ENCODE data around the gene RAB30. TPM values are rescaled to one million over a fixed set of nuclear protein-coding genes. Genes with fewer than 3 reads are reported as not detected.

Gene RAB30
- total and polyA plus RNA-seq, 3 donors from 2014 or later: 11.4 to 13.1 (median 12.3) TPM

- no peak for DNase-seq
- TF ChIP-seq CTCF (IDR thresholded peaks at IDR 0.05) (no peak), POLR2A (IDR thresholded peaks at IDR 0.05) (no peak)
- 88 to 96% methylated on average over 3 of the region's 3 CpGs for WGBS, 2 donors
These were observed 31.1 kb upstream of the RAB30 start for GRCh38 chr11:83102834-83103233.

GRCh38 chr11:83097429-83098075 is 25.9 kb upstream of the RAB30 start:
- 47 to 48% methylated on average over 3 of the region's 3 CpGs for WGBS, 2 donors

More at GRCh38 chr11:83102834-83103233, 31.1 kb upstream of the RAB30 start:
- Histone ChIP-seq H3K4me3 (no peak overlapping the region), H3K27ac (no peak overlapping the region), H3K4me1 (no peaks in the 10 kb centered on the region), H3K27me3 (no peaks in the 10 kb centered on the region), H3K36me3 (ENCODE audit: low read depth, missing control alignments) (no peaks in the 10 kb centered on the region), H3K9me3 (no peaks in the 10 kb centered on the region)
- intact Hi-C loops (cut with DNase I; ENCODE audit: low total_unique reads): no loop called here

GRCh38 chr11:83093634-83094033 is 21.9 kb upstream of the RAB30 start:
- H3K4me3 ChIP-seq: no peak overlapping the region
- TF ChIP-seq CTCF (IDR thresholded peaks at IDR 0.05) (no peak), POLR2A (IDR thresholded peaks at IDR 0.05) (no peak)
- no peak for DNase-seq
- intact Hi-C loops (cut with DNase I; ENCODE audit: low total_unique reads): no loop called here
- 77 to 84% methylated on average over 2 of the region's 2 CpGs for WGBS, 2 donors
- H3K27me3 ChIP-seq: no peaks in the 10 kb centered on the region
- H3K4me1 ChIP-seq: no peaks in the 10 kb centered on the region
- H3K36me3 ChIP-seq (ENCODE audit: low read depth, missing control alignments): no peaks in the 10 kb centered on the region
- no peaks in the 10 kb centered on the region for H3K9me3 ChIP-seq
- no peak overlapping the region for H3K27ac ChIP-seq

More at GRCh38 chr11:83097429-83098075, 25.9 kb upstream of the RAB30 start:
- H3K36me3 ChIP-seq (ENCODE audit: low read depth, missing control alignments): no peaks in the 10 kb centered on the region
- H3K9me3 ChIP-seq: no peaks in the 10 kb centered on the region
- H3K4me1 ChIP-seq: no peaks in the 10 kb centered on the region
- H3K27ac ChIP-seq: no peak overlapping the region
- no peaks in the 10 kb centered on the region for H3K27me3 ChIP-seq
- TF ChIP-seq POLR2A (IDR thresholded peaks at IDR 0.05) (no peak), CTCF (IDR thresholded peaks at IDR 0.05) (no peak)
- H3K4me3 ChIP-seq: no peak overlapping the region
- DNase-seq: no peak
- intact Hi-C loops (cut with DNase I; ENCODE audit: low total_unique reads): no loop called here

DNA sequence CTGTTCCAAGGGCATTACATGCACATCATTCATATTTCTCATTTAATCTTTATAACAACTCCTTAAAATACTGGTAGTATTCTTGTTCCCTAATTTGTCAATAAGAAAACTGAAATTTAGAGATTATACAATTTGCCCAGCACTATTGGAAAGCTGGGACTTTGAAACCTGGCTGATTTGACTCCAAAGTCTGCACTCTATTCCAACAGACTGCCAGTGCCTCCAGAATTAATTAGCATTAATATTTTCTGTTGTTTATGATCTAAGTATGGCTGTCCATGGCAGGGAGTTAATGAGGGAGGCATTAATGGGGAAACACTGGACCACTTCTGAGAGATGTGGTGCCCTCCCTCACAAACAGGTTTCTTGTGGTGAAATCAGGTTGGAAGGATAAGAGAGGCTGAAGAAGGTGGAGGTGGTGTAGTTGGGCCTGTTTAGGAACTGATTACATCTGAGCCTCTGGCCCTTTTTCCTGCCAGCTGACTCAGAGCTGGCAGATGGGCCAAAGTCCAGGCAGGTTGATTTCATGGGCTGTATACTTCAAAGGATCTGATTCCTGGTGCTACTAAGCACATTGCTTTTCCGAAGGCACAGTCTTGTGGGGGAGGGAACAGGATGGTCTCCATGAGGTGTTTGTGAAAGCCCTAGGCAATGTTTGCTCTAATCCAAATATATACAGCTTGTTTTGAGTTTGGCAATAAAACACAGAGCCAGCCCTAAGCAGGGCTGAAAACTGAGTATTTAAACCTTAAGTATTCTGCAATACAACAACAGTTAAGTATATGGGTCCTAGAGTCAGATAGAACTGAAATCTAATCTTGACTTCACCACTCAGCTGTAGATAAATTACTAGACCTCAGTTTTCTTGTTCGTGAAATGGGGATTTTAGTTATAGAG is 21.0 kb upstream of the RAB30 start:
- H3K27ac ChIP-seq: no peak overlapping the region
- H3K9me3 ChIP-seq: no peaks in the 10 kb centered on the region
- no peaks in the 10 kb centered on the region for H3K4me1 ChIP-seq
- H3K27me3 ChIP-seq: no peaks in the 10 kb centered on the region
- DNase-seq: no peak
- intact Hi-C loops (cut with DNase I; ENCODE audit: low total_unique reads): no loop called here
- 59 to 80% methylated on average over 2 of the region's 2 CpGs for WGBS, 2 donors
- no peak for TF ChIP-seq CTCF (IDR thresholded peaks at IDR 0.05)
- no peak for TF ChIP-seq POLR2A (IDR thresholded peaks at IDR 0.05)
- H3K4me3 ChIP-seq: no peak overlapping the region
- no peaks in the 10 kb centered on the region for H3K36me3 ChIP-seq (ENCODE audit: low read depth, missing control alignments)
